ENCODE data around the gene TGFBR2. TPM values are rescaled to one million over a fixed set of nuclear protein-coding genes. Genes with fewer than 3 reads are reported as not detected.

The TGFBR2 gene
- total and polyA plus RNA-seq, 2 experiments from 2014 or later: 4.7 to 13.0 TPM

- TF ChIP-seq ZNF462 (CRISPR knock-in tag; IDR thresholded peaks at IDR 0.05) (no peak), ZNF331 (CRISPR knock-in tag; IDR thresholded peaks at IDR 0.05; ENCODE audit: low read depth) (no peak), CTCF (conservative IDR thresholded peaks at IDR 0.05; ENCODE audit: low read depth in 2 of 2) (no peak), JUNB (IDR thresholded peaks at IDR 0.05; ENCODE audit: unreplicated experiment) (no peak), ETS1 (IDR thresholded peaks at IDR 0.05) (no peak), STAT1 (IDR thresholded peaks at IDR 0.05; ENCODE audit: unreplicated experiment) (no peak), NANOG (IDR thresholded peaks at IDR 0.05; ENCODE audit: borderline replicate concordance) (no peak), ZNF114 (CRISPR knock-in tag; IDR thresholded peaks at IDR 0.05) (no peak)
Observed at GRCh38 chr3:30658328-30659052, 52.1 kb downstream of the TGFBR2 start (continued).

Measured in GM23338 (cell line).